Globus pallidus (tissue), 1 donor: Measurements from ENCODE around the gene WBP4.
A peak's percentile ranks its signal among the peaks of the same experiment; 100 is the strongest.
"Not testable (repeated sequence)": the region's sequence is repeated elsewhere in the genome, so short reads cannot be mapped to it uniquely, and the experiment has no call there.

Source experiments
- DNase-seq: peaks from one replicate; pipeline ENCODE4 v3.0.0-alpha.2; 2015; ENCODE audit warnings: low spot score

Gene WBP4

GRCh38 chr13:41061075-41061913 lies at the start of gene WBP4:
Gene WBP4, plus strand, starts transcription at chr13:41061509. Its CDS starts 165 bp downstream, at chr13:41061674.
- DNase-seq: peak; percentile 95

GRCh38 chr13:41012536-41012935 lies 48.8 kb upstream of the WBP4 start:
- no peak for DNase-seq

- no peak for DNase-seq
Observed at GRCh38 chr13:41013835-41014234, 47.5 kb upstream of the WBP4 start.

- DNase-seq: no peak
Observed at GRCh38 chr13:41015920-41016319, 45.4 kb upstream of the WBP4 start.

GRCh38 chr13:41017159-41017558 lies 44.1 kb upstream of the WBP4 start:
- DNase-seq: peak; percentile 74

DNA sequence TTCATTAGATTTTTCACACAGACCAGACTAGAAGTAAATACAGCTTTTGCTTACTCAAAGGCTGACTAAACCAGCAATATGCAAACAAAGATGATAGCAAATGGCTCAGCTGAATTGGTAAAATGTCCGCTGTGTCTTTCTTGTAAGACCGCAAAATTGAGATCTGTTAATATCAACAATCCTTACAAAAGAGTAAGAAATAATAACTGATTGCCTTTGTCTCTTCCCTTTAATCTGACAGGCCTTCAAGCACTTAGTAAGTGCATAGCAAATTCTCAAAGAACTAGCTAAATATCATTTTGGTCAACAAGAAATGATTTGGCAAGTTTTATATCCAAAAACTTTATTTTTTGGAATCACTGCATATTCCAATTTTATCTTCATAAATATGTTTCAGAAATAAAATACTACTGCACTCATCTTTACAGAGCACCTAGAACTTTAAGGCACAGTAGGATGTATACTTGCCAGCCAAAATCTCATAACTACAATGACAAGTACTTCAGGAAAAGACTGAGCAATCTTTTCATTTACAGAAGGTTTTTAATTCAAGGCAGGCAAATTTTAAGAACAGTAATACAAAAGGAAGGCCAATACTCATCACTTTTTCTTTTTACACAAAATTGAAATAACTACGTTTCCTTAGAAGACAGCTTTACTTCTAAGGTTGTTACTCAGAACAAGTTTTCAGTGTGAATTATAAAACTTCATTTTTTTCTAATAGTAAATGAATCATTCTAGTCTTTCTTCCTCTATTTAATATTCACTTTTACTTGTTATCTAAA lies 43.3 kb upstream of the WBP4 start:
- peak; percentile 35 for DNase-seq

GRCh38 chr13:41018602-41018948 lies 42.7 kb upstream of the WBP4 start:
- DNase-seq: peak; percentile 11

DNA sequence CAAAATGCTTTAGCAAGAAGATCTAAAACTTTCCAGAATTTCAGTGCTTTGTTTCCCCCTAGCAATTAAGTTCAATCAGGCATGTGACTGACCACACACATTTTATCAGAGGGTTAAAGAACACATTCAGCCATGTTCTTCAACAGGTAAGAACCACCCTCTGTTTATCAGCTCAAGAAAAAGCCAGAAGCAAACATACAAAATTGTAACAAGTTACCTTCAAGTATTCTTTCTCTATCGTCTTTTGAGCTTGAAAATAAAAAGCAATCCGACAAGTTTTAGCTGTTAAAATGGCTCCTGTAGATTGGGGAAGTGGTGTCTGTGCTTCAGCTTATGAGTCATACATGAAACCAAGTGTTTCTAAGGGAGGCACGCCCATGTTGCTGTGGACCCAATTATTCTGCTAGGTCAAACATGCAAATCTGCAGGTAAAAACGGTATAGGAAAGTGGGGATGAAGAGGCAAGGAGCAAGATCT lies 42.3 kb upstream of the WBP4 start, which contains the start of gene ELF1:
Gene ELF1, minus strand, starts transcription at position 306 of the 477 bp plus-strand sequence. CDS start 37,262 bp downstream, outside the sequence.
- peak; percentile 54 for DNase-seq

DNA sequence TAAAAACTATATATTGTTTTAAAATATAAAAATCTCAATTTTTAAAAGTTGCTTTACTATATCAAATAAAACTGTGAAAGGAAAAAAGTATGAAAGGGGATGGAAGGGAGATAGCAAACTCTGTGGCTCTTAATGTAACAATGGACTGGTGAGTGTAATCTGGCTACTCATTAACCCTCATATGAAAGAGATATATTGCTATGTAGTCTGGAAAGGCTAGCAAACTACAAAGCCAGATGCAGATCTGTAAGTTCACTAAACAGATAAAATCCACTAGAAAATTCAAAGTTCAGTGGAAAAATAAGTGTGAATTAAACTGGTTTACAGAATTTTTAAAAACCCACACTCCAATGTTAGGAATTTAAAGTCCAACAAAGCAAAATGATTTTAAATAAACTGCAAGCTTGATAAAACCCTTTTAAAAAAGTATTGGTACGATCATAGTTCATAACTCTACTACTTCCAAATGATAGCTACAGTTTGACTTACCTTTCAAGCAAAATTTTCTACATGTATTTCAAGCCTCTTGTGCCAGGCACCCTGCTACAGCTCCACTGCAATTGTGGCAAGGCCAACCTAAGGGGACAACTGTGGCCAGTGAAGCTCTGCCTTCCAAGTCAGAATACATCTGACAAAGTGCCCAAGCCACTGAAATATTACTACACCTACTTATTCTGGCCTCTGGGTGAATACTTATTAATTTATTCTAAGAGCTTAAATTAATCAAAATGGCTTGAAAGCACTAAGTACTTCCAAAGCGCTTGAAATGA lies 41.5 kb upstream of the WBP4 start:
- DNase-seq: peak; percentile 35

GRCh38 chr13:41025518-41025917 lies 35.8 kb upstream of the WBP4 start:
- no peak for DNase-seq

- no peak for DNase-seq
Observed at GRCh38 chr13:41026788-41027187, 34.5 kb upstream of the WBP4 start.

DNA sequence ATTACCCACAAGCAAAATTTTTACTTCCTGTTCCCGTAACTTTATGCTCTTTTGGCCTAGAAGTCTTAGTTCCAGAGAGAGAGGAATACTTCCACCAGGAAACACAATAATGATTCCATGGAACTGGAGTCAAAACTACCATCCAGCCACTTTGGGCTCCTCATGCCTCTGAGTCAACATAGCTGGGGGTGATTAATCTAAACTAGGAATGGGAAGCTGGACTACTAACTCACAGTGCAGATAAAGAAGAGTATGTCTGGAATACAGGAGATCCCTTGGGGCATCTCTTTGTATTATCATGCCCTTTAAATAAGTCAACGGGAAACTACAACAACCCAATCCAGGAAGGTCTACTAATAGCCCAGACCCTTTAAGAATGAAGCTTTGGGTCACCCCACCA lies 33.3 kb upstream of the WBP4 start:
- no peak for DNase-seq

DNA sequence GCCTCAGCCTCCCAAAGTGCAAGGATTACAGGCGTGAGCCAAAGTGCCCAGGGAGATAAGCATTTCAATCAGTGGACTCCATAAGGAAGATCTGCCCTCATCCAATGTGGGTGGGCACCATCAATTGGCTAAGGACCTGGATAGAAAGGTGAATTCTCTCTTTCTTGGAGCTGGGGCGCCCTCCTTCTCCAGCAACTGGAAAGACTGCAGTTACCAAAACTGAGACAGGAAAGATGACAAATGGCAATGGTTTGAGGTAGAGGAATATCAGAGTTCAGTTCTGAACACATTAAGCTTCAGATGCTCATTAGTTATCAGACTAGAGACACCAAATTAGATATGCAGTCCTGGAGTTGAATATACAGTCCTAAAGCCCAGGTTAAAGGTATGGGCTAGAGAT lies 31.7 kb upstream of the WBP4 start:
- DNase-seq: no peak

DNA sequence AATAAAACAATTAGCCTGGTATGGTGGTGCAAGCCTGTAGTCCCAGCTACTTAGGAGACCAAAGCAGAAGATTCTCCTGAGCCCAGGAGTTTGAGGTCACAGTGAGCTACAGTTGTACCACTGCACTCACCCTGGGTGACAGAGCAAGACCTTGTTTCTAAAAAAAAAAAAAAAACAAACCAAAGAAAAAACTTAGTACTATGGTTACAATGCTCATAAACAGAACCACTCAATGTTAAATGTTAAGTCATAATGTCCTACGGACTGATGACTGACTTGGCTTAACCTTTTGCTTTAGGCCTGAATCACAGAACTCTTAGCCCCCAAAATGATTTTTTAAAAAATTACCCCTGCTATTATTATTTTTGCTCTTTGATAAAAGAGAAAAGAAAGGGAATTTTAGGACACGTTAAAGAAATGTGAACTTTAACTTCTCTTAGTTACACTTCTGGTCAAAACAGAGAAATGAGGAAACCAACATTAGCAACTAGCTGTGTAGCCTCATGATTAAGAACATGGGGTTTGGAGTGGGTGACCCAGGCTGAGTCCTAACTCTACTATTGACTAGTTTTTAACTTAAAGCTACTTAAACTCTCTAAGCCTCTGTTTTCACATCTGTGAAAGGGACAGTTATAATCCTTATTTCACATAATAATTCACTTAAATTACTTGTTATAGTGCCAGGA lies 28.5 kb upstream of the WBP4 start:
- DNase-seq: no peak

DNA sequence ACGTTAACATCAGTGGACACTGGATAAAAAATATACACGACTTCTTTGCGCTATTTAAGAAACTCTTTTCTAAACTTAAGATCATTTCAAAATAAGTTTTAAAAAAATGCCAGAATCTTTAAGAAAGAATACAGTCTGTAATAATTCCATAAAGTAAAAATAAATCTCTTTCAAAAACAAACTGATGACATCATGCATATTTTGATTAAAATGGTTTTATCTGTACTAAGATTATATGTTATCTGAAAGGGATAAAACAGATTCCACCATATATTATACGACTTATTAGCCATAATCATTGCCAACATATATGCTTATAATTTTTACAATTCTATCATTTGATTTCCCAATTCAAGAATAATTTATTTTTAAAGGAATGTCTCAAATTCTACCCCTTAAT lies 26.9 kb upstream of the WBP4 start:
- no peak for DNase-seq

DNA sequence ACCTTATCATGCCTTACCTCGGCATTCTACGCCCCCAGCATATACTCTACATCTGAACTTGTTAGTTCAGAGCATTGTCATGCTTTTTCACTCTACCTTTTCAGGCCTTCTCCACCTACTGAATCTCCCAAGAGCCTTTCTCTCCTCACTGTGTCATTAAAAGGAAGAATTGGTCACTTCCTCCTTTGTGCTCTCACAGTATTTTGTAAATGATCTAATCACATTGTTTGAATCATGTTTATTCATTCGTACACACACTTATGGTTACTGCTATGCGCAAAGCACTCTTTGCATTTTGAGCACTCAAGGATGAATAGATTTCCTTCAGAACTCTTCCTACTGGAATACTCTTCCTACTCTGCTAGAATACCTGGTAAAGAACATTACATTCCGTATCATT lies 26.4 kb upstream of the WBP4 start:
- no peak for DNase-seq

- not testable (repeated sequence) for DNase-seq
Observed at GRCh38 chr13:41036557-41036956, 24.8 kb upstream of the WBP4 start.

DNA sequence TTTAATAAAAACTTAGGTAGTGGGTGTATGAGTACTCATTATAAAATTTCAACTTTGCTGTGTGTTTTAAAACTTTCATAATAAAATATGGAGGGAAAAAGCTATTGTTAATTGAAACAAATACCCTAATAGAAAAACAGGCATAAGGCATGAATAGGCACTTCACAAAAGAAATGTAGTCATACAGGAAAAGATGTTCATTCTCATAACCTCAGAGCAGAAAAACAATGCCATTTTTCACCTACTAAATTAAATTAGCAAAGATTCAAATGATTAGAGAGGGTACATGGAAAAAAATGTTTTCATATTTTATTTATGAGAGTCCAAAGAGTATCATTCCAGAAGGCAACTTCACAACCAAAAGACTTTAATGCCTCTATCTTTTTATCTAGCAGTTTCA lies 21.6 kb upstream of the WBP4 start:
- DNase-seq: no peak

DNA sequence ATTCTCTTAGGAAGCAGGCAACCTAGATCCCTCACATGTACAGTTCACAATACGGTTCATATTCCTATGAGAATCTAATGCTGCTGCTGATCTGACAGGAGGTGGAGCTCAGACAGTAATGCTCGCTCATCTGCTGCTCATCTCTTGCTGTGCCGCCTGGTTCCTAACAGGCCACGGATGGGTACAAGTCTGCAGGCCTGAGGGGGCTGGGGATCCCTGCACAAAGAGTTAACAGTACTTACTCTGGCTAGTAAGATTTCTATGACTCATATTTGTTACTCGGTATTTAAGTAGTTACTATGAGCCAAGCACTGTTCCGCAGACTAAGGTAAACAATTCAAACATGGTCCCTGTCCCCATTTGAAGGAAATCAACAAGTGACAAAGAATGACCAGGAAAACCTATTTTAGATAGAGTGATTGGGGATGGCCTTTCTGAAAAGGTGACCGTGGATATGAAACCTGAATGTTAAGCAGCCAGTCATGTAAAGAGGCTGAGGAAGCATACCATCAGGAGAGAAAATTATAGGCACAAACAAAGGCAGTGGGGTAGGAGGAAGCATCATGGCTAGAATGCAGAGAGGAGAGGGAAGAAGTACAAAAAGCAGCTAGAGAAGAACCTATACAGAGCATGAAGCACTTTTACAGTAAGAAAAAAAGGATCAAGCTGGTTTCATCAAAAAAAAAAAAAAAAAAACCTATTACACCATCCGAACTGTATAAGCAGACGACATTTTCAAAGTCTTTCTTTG lies 20.6 kb upstream of the WBP4 start:
- no peak for DNase-seq

GRCh38 chr13:41042419-41042818 lies 18.9 kb upstream of the WBP4 start:
- not testable (repeated sequence) for DNase-seq

DNA sequence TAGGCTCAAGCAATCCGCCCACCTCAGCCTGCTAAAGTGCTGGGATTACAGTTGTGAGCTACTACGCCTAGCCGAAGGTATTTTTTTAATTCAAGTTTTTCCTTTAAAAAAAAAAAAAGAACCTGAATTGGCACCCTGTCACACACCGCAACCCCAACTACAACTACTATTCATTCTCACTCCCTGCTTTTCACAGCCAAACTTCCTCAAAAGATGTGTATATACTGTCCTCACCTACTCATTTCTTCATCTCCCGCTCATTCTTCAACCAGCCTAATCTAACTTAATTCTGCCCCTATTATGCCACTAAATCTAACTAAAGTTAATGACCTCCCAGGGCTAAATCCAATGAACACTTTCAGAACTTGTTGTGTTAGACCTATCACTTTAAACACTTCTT lies 12.7 kb upstream of the WBP4 start:
- DNase-seq: no peak
